ENCODE measurements around the gene OR51G1.
"Not testable (repeated sequence)": the region's sequence is repeated elsewhere in the genome, so short reads cannot be mapped to it uniquely, and the experiment has no call there.

OR51G1 gene, protein sequence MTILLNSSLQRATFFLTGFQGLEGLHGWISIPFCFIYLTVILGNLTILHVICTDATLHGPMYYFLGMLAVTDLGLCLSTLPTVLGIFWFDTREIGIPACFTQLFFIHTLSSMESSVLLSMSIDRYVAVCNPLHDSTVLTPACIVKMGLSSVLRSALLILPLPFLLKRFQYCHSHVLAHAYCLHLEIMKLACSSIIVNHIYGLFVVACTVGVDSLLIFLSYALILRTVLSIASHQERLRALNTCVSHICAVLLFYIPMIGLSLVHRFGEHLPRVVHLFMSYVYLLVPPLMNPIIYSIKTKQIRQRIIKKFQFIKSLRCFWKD

DNA sequence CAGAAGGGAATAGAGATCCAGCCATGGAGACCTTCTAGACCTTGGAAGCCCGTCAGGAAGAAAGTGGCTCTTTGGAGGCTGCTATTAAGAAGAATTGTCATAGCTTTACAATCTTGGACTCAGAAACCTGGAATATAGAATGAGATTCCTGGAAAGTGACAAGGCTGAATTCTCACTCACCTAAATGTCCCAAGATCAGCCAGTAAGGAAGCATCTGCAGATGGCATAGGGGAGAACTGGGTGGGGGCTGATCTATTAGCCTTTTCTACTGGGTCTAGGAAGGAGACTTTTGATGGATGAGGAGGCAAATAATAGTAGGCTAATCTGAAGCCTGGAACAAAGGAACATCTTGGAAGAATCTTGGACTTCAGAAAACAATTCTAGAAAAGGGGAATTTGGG is at the start of gene OR51G1:
Gene OR51G1 (minus strand): TSS at position 101 of the 400 bp plus-strand sequence. CDS start 0 bp downstream, at position 101.
- no peak for DNase-seq (ENCODE audit: low read depth in 2 of 2)

DNA sequence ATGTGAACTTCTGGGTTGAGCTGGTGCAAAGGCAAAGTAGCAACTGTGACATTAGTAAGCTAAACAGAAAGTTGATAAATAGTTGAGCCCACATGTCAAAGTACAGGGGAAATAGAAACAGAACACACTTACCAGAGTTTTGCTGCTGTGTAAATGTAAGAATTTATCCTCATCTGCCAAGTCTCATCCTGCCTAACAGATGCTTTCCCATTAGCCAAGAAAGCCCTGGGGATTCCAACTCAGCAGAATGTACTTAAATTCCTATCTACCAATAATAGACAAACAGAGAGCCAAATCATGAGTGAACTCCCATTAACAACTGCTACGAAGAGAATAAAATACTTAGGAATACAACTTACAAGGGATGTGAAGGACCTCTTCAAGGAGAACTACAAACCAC is 38.7 kb upstream of the OR51G1 start:
- DNase-seq (ENCODE audit: low read depth in 2 of 2), result no peak

DNA sequence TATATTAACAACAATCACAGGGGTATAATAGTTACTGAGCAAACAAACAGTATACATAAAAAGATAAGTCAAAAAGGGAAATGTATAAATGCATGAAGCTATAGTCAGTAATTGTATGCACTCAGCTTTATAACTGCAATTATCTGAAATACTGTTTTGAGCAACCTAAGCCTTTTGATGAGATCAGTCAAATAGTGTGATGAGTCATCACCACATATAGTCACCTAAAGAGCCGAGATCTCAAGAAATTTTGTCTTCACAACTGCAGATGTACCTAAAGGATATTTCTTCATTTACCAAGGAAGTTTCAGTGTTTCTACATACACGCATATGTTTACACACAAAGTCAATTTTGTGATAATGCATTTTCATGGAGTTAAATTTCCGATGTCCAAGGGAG is 36.7 kb upstream of the OR51G1 start:
- DNase-seq (ENCODE audit: low read depth in 2 of 2), result no peak

GRCh38 chr11:4957396-4957795 is 33.3 kb upstream of the OR51G1 start:
- DNase-seq (ENCODE audit: low read depth in 2 of 2), result no peak

DNA sequence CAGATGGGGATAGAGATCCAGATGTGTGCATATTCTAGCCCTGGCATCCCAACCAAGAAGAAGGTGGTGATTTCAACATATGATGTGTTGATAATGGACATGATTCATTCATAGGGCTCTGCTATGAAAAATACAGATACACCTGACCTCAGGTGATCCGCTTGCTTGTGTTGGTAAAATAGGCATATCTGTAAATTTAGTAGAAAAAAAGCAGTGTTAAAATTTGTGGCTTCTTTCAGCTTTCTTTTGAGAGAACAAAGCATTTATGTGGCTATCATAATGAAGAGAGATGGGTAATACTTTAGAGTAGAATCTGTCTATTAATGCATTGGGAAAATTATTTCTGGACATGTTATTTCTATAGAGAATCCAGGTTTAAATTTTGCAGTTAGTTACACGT is 31.5 kb upstream of the OR51G1 start, which contains the start of gene OR51A2:
Gene OR51A2 (minus strand): TSS at position 101 of the 400 bp plus-strand sequence. CDS start 0 bp downstream, at position 101.
- DNase-seq (ENCODE audit: low read depth in 2 of 2), result not testable (repeated sequence)

GRCh38 chr11:4947505-4947904 is 23.4 kb upstream of the OR51G1 start, which contains the start of gene OR51A4:
TSS of gene OR51A4 (minus strand) at chr11:4947605. CDS start at chr11:4947100, 505 bp downstream.
- no peak for DNase-seq (ENCODE audit: low read depth in 2 of 2)

- no peak for DNase-seq (ENCODE audit: low read depth in 2 of 2)
These were observed 12.6 kb upstream of the OR51G1 start for GRCh38 chr11:4936745-4937144.

- DNase-seq (ENCODE audit: low read depth in 2 of 2), result no peak
These were observed 8.6 kb upstream of the OR51G1 start for GRCh38 chr11:4932751-4933150.

DNA sequence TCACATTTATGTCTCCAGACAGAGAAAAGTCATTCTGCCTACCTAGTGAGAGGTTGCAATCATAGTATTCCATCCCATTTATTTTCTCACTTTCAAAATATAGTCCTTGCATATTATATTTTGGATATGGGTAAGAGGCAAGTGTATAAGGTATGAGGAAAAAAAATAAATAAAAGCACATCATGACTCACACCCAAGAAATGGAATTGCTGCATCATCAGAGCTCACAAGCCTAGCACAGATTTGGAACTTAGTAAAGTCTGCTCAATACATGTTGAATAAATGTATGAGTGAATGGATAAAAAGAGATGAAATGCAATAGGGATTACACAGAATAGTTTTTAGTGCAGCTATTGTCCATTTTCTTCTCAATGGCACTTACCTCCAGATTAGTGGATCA is 2.5 kb upstream of the OR51G1 start:
- no peak for DNase-seq (ENCODE audit: low read depth in 2 of 2)

DNA sequence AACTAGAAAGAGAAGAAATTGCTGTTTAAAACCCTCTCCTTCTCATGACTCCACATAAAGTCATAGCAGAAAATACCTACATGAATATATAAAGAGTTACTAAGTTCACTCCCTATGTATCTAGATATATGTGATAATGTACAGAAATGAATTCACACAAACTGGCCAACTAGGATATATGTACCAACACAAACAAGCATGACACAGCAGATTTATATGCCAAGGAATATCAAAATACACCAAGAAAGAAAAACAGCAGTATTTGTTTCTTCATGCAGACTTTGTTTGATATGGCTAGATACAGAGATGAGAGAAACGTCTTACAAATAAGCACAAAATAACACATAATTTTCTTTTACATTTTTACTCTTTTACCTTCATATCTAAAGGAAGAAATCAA is 1.8 kb downstream of the OR51G1 start:
- DNase-seq (ENCODE audit: low read depth in 2 of 2), result no peak

GRCh38 chr11:4921796-4922195 is 2.3 kb downstream of the OR51G1 start:
- DNase-seq (ENCODE audit: low read depth in 2 of 2), result no peak

- no peak for DNase-seq (ENCODE audit: low read depth in 2 of 2)
These were observed 4.9 kb downstream of the OR51G1 start, which contains the start of gene OR51G2 for GRCh38 chr11:4919250-4919649. TSS of gene OR51G2 (minus strand) at chr11:4919350. CDS start at chr11:4915663, 3,687 bp downstream.

GRCh38 chr11:4916581-4916980 is 7.6 kb downstream of the OR51G1 start:
- DNase-seq (ENCODE audit: low read depth in 2 of 2), result no peak

DNA sequence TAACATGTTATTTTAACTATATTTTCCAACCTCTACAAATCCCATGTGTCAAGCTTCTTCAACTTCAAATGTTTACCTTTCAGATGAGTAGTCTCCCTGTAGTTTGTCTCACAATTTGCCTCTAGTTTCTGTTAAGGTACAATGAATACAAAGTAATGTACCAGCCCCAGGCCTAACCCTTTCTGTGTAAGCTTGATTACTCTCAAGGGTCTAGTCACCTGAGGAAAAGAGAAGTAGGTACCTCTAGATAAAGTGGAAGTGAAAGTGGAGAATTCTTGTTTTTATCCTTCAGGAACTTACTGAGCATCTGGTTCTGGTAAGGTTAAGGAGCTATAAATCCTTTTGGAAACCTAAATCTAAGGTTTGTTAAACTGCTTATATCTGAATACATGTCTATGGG is 20.7 kb downstream of the OR51G1 start, which contains the start of gene OR51A7:
Gene OR51A7 (plus strand): TSS at position 300 of the 400 bp plus-strand sequence. CDS start 3,587 bp downstream, outside the sequence.
- no peak for DNase-seq (ENCODE audit: low read depth in 2 of 2)

DNA sequence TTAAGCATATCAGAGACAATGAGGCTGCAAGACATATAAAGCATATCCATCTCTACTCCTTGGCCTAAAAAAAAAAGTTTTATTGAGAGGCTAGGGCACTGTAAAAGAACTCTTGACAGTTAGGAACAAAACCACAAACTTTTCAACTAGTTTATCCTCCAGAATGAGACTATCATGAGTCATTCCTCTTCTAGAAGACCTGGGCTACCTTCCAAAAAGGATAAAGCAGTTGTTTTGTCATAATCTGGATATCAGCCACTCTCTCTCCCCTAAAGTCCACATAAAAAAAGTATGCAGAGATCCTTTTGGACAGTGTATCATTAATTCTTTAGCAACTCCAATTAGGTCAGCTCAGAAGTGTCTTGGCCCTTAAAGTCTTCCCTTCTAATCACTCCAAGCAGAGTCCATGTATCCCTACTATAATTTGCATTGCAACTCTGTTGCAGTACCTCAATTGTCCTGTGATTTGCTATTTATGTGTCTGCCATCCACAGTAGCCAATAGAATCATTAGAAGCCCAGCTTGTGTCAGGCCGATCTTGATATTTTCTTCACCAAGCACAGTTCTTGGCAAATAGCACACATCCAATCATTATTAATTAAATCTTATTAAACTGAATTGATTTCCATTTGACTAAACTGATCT is 32.0 kb downstream of the OR51G1 start:
- no peak for DNase-seq (ENCODE audit: low read depth in 2 of 2)

GRCh38 chr11:4890279-4890678 is 33.9 kb downstream of the OR51G1 start:
- DNase-seq (ENCODE audit: low read depth in 2 of 2), result no peak

DNA sequence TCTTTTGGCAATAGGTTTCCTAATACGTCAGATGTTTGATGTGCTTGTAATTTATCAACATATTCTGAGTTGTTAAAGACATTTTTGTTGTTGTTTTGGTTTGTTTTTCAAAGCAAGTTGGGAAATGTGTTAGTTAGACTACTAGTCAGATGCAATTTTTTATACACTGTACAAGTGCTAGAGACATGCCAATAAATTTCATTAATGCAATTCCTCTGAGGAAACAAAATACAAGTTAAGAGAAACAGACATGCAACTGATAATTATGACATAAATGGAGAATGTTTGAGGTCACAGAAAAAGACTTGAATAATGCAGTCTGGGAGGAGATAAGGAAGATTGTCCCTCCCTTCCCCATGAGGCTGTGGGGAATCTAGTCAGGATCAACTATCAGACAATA is 36.5 kb downstream of the OR51G1 start:
- DNase-seq (ENCODE audit: low read depth in 2 of 2), result no peak

- no peak for DNase-seq (ENCODE audit: low read depth in 2 of 2)
These were observed 38.0 kb downstream of the OR51G1 start for GRCh38 chr11:4886186-4886585.

GRCh38 chr11:4884361-4884760 is 39.8 kb downstream of the OR51G1 start:
- DNase-seq (ENCODE audit: low read depth in 2 of 2), result no peak

GRCh38 chr11:4882543-4882942 is 41.6 kb downstream of the OR51G1 start:
- DNase-seq (ENCODE audit: low read depth in 2 of 2), result no peak

GRCh38 chr11:4881860-4882500 is 42.2 kb downstream of the OR51G1 start, which contains the start of gene OR51T1:
TSS of gene OR51T1 (plus strand) at chr11:4881900. CDS start at chr11:4881900, 0 bp downstream.
- no peak for DNase-seq (ENCODE audit: low read depth in 2 of 2)

- no peak for DNase-seq (ENCODE audit: low read depth in 2 of 2)
These were observed 43.0 kb downstream of the OR51G1 start for GRCh38 chr11:4881188-4881587.
